ENCODE measurements around the gene TMEM181. TPM values are rescaled to one million over a fixed set of nuclear protein-coding genes. Genes with fewer than 3 reads are reported as not detected.

TMEM181 gene
- total RNA-seq, 1 donor from 2014 or later, result 18.4 TPM

DNA sequence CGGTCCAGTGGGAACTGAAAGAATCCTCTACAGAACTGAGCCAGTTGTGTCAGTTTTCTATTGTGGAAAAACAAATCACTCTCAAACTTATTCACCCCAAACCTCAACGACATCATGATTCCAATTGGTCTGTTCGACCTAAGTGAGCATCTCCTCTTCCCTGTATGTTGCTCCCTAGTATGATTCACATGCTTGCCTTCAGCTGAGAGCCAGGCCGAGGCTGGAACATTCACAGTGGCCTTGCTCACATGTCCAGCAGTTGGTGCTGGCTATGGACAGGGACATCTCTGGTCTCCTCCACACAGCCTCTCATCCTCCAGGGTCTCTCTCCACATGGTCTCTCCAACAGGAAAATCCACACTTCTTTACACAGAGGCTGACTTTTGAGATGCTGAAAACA, 28.3 kb upstream of the TMEM181 start:
- H3K4me1 ChIP-seq, result peaks cover 6% of the 10 kb centered on the region
- peak in 1 of 2 donors; percentile 49 for DNase-seq (ENCODE audit: extremely low spot score in 2 of 2)
- TF ChIP-seq POLR2A (IDR thresholded peaks at IDR 0.05), result no peak
- no peak for TF ChIP-seq CTCF (IDR thresholded peaks at IDR 0.05)
- TF ChIP-seq POLR2AphosphoS5 (IDR thresholded peaks at IDR 0.05; ENCODE audit: insufficient read depth in 1 of 2, low read depth in 1 of 2), result no peak
- no peaks in the 10 kb centered on the region for H3K36me3 ChIP-seq
- no peaks in the 10 kb centered on the region for H3K9me3 ChIP-seq
- no peaks in the 10 kb centered on the region for H3K27me3 ChIP-seq
- no peak overlapping the region for H3K27ac ChIP-seq
- intact Hi-C loops (cut with DNase I), result no loop called here
- H3K4me3 ChIP-seq, result no peak overlapping the region

GRCh38 chr6:158531970-158532369, 27.9 kb upstream of the TMEM181 start:
- TF ChIP-seq POLR2AphosphoS5 (IDR thresholded peaks at IDR 0.05; ENCODE audit: insufficient read depth in 1 of 2, low read depth in 1 of 2), result no peak
- no peak for TF ChIP-seq POLR2A (IDR thresholded peaks at IDR 0.05)
- no peak for TF ChIP-seq CTCF (IDR thresholded peaks at IDR 0.05)
- Histone ChIP-seq H3K9me3 (no peaks in the 10 kb centered on the region), H3K4me3 (no peak overlapping the region), H3K27me3 (no peaks in the 10 kb centered on the region), H3K27ac (no peak overlapping the region), H3K4me1 (peaks cover 10% of the 10 kb centered on the region), H3K36me3 (no peaks in the 10 kb centered on the region)
- intact Hi-C loops (cut with DNase I), result no loop called here
- DNase-seq (ENCODE audit: extremely low spot score in 2 of 2), result peak in 1 of 2 donors; percentile 58

DNA sequence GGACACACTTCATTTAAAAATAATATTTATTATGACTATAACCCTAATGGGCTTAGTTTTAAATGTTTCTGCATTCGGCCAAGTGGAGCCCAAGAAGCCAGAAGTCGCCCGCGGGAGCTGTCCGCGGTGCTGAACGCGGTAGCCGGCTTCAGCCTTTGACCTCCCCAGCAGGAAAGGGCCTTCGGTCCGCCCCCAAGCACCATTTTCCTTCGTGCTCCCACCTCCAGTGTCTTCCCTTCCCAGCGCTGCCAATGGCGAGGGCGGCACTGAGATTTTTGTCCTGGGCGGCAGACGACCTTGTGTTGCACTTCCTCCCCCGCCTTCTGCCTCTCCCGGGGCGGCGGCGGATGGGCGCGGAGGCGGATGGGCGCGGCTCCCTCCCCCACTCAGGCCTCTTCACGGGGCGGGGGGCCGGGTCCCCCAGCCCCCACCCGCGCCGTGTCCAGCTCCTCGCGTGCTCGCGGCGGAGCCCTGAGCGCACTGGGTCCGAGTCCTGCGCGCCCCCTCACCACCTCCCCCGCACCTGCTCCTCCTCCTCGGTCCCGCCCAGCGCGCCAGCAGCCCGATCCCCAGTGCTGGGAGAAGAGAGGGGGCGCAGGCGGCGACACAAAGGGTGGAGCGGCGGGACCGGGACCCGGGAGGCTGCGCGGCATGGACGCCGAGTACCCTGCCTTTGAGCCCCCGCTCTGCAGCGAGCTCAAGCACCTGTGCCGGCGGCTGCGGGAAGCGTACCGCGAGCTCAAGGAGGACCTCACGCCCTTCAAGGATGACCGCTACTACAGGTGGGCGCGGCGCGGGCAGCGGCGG, 23.6 kb upstream of the TMEM181 start:
- intact Hi-C loops (cut with DNase I), result no loop called here
- Histone ChIP-seq H3K4me1 (peaks cover 14% of the 10 kb centered on the region), H3K36me3 (no peaks in the 10 kb centered on the region), H3K4me3 (peak overlapping the region; percentile 35 to 47), H3K9me3 (no peaks in the 10 kb centered on the region), H3K27ac (no peak overlapping the region), H3K27me3 (no peaks in the 10 kb centered on the region)
- peak; percentile 60 to 72 for DNase-seq (ENCODE audit: extremely low spot score in 2 of 2)
- TF ChIP-seq POLR2A (IDR thresholded peaks at IDR 0.05), result no peak
- no peak for TF ChIP-seq POLR2AphosphoS5 (IDR thresholded peaks at IDR 0.05; ENCODE audit: insufficient read depth in 1 of 2, low read depth in 1 of 2)
- no peak for TF ChIP-seq CTCF (IDR thresholded peaks at IDR 0.05)

DNA sequence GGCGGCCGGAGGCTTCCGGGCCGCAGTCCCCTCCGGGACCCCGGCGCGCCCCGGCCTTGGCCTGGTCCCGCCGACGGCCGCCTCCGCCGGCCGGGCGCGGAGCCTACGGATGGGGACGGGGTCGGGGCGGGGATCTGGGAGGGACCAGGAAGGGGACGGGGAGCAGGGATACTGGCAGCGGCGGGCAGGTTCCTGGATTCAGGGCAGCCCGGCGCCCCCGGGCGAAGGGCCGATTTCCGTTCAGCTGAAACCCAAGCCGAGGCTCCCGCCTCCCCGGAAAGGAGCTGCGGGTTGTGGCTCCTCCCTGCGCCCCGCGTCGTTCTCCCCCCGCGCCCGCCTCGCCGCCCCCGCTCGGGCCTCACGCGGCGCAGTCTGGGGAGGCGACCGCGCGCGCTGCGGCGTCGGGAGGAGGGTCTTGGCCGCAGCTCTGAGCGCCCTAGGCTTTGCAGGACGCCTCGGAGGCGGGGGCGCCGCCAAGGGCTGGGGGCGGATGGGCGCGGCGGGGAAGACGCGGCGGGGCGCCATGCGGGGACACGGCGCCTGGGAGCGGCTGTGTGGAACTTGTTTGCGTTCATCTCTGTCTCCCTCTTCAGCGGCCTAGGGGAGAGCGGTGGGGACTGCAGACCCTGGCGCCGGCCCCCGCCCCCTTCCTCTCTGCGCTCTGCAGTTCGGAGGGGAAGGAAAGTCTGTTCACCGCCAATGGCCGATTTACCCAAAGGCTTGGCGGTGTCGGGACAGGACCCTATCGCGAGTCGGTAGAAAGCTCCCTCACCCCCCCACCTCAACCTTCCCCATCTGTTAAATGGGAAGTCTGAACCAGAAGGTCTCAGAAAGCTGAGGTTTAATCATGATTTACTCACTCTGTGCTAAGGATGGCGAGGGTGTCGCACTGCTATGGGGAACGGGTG, 22.7 kb upstream of the TMEM181 start:
- TF ChIP-seq CTCF (IDR thresholded peaks at IDR 0.05) (no peak), POLR2A (IDR thresholded peaks at IDR 0.05) (no peak), POLR2AphosphoS5 (IDR thresholded peaks at IDR 0.05; ENCODE audit: insufficient read depth in 1 of 2, low read depth in 1 of 2) (no peak)
- H3K4me1 ChIP-seq, result peaks cover 14% of the 10 kb centered on the region
- intact Hi-C loops (cut with DNase I), result no loop called here
- DNase-seq (ENCODE audit: extremely low spot score in 2 of 2), result peak; percentile 25 to 34
- H3K27me3 ChIP-seq, result no peaks in the 10 kb centered on the region
- H3K36me3 ChIP-seq, result no peaks in the 10 kb centered on the region
- no peaks in the 10 kb centered on the region for H3K9me3 ChIP-seq
- no peak overlapping the region for H3K27ac ChIP-seq
- peak overlapping the region; percentile 35 to 47 for H3K4me3 ChIP-seq

Data from vagina (tissue), 2 donors.